ENCODE measurements around the gene CYRIA.

DNA sequence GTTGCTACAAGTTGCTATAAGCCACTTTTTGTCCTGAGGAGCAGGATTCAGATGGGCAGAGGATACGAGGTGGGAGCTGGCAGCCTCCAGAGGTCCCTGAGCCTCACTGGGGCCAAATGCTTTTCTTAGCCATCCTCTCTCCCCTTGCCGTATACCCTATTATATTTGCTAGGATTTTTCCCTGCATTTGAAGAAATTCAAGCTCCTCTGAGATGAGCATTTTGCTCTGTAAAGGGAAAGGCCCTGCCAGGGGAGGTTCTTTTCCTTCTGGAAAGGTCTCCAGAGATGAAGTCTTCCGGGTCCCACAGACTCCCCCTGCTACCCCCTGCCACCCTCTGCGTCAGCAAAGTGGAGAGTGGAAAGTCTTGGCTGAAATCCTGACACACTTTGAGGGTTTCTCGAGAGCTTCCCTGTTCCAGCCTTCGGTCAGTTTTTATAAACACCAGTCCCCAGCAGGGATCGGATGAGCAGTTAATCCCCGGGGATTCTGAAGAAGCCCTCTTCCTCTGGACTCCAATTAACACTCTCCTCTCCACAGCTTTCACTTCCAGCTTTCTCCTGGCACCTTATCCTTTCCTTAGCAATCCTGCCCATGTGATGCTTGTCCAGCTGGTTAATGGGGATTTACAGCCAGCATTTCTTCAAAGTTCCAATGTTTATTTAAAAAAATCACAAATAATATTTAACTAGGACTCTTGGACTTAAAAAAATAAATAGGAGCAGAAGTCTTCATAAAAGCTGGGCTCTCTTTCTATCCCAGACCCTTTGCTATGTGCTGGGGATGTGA lies 13.1 kb downstream of the CYRIA start:
- TF ChIP-seq, protein P1, sequence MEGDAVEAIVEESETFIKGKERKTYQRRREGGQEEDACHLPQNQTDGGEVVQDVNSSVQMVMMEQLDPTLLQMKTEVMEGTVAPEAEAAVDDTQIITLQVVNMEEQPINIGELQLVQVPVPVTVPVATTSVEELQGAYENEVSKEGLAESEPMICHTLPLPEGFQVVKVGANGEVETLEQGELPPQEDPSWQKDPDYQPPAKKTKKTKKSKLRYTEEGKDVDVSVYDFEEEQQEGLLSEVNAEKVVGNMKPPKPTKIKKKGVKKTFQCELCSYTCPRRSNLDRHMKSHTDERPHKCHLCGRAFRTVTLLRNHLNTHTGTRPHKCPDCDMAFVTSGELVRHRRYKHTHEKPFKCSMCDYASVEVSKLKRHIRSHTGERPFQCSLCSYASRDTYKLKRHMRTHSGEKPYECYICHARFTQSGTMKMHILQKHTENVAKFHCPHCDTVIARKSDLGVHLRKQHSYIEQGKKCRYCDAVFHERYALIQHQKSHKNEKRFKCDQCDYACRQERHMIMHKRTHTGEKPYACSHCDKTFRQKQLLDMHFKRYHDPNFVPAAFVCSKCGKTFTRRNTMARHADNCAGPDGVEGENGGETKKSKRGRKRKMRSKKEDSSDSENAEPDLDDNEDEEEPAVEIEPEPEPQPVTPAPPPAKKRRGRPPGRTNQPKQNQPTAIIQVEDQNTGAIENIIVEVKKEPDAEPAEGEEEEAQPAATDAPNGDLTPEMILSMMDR (IDR thresholded peaks at IDR 0.05; ENCODE audit: poor library complexity): no peak
- TF ChIP-seq EZH2 (IDR thresholded peaks at IDR 0.05; ENCODE audit: borderline replicate concordance): no peak
